Measurements from ENCODE around the gene TAS1R1. TPM values are rescaled to one million over a fixed set of nuclear protein-coding genes. Genes with fewer than 3 reads are reported as not detected.
"Not testable (repeated sequence)": the region's sequence is repeated elsewhere in the genome, so short reads cannot be mapped to it uniquely, and the experiment has no call there.

The TAS1R1 gene
- total RNA-seq, 2 experiments from 2014 or later, result not detected

DNA sequence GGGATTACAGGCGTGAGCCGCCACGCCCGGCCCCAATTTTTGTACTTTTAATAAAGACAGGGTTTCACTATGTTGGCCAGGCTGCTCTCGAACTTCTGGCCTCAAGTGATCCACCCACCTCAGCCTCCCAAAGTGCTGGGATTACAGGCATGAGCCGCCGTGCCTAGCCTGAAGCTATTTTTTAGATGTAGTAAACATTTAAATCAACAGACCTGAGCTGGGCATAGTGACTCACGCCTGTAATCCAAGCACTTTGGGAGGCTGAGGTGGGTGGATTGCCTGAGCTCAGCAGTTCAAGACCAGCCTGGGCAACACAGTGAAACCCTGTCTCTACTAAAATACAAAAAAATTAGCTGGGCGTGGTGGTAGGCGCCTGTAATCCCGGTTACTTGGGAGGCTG lies 4.1 kb downstream of the TAS1R1 start:
- POLR2A ChIA-PET, CTCF ChIA-PET: not testable (repeated sequence)

DNA sequence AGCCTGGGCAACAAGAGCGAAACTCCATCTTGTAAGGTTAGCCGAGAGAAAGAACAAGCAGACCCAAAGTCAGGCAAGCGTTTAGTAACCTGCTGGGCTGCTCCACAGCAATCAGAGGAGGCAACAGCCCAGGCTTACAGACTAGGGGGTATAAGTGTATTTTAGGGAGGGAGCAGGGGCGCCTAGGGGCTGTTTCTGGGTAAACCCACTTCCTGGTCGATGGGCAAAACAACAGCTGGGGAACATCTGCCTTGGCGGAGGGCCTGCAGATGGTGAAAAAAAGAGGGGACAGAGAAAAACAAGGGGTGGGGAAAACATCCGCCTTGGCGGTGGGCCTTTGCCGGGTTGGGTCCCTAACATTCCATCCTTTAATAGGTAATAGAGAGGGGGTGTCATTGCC lies 5.2 kb downstream of the TAS1R1 start:
- CTCF ChIA-PET, result interaction anchor here (1.1 kb wide), 1 partner anchor 75 kb away, joined by 4 read pairs; no protein-coding TSS in a partner anchor
- POLR2A ChIA-PET, result no interaction called here

- ChIA-PET POLR2A (no interaction called here), CTCF (no interaction called here)
Observed at GRCh38 chr1:6569033-6569432, 13.9 kb downstream of the TAS1R1 start.

DNA sequence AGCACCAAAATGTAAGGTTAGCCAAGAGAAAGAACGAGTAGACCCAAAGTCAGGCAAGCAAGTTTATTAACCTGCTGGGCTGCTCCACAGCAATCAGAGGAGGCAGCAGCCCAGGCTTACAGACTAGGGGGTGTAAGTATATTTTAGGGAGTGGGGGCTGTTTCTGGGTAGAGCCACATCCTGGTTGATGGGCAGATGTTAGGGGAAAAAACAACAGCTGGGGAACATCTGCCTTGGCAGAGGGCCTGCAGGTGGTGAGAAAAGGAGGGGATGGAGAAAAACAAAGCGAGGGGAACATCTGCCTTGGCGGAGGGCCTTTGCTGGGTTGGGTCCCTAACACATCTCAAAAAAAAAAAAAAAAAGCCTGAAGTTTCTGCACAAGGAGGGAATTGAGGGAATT lies 15.0 kb downstream of the TAS1R1 start:
- ChIA-PET CTCF (interaction anchor here (1.6 kb wide), 1 partner anchor 16 kb away, joined by 6 read pairs; the partner anchor contains the start of genes NOL9 and TAS1R1), POLR2A (interaction anchor here (0.6 kb wide), 1 partner anchor 125 kb away, joined by 4 read pairs; no protein-coding TSS in a partner anchor)

GRCh38 chr1:6570987-6571386 lies 15.9 kb downstream of the TAS1R1 start:
- POLR2A ChIA-PET, result no interaction called here

DNA sequence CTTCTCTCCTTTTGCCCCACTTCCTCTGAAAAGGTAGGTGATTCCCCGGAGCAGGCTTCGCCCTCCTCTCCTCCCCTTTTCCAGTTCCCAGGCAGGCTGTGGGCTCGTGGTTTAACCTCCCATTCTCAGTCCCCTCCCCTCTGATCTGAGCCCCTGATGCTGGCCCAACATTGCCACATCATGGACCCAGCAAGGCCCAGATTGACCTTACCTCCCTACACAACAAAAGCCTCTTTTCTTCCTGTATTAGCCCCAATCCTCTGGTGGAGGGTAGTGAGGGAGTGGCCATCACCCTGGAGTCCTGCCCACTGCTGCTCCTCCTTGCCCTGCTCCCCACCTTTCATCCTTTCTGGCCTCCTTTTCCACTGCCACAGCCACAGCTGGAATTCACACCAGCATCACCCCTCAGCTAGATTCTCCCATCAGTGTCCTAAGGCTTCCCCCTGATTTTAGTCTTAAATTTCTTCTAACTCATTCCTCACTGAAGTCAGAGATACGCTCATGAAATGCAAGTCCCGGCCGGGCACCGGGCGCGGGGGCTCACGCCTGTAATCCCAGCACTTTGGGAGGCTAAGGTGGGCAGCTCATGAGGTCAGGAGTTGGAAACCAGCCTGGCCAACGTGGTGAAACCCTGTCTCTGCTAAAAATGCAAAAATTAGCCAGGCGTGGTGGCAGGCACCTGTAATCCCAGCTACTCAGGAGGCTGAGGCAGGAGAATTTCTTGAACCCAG lies 17.7 kb downstream of the TAS1R1 start:
- ChIA-PET CTCF (interaction anchor here (0.8 kb wide), 1 partner anchor 62 kb away, joined by 3 read pairs; no protein-coding TSS in a partner anchor), POLR2A (interaction anchor here (1.0 kb wide), 1 partner anchor 18 kb away, joined by 3 read pairs; the partner anchor contains the start of gene TAS1R1)

More at GRCh38 chr1:6570987-6571386, 15.9 kb downstream of the TAS1R1 start:
- CTCF ChIA-PET, result interaction anchor here (1.6 kb wide), 1 partner anchor 16 kb away, joined by 6 read pairs; the partner anchor contains the start of genes NOL9 and TAS1R1

DNA sequence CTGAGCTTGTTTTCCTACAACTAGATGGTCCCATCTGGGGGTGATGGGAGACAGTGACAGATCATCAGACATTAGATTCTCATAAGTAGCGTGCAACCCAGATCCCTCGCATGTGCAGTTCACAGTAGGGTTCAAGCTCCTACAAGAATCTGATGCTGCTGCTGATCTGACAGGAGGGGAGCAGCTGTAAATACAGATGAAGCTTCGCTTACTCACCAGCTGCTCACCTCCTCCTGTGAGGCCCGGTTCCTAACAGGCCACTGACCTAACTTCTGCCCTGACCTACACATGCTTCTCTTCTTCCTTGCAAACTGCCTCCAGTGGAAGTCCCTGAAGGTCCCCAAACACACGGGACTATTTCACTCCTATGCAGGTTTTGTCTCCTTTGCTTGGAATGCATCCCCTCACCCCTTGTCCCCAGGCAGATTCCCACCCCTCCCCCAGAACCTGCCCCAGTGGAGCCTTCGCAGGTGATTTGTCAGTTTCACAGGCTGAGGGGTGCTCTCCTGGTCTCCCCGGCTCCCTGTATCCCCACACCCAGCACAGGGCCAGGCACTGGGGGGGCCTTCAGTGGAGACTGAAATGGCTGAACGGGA lies 19.0 kb downstream of the TAS1R1 start:
- POLR2A ChIA-PET, result no interaction called here
- CTCF ChIA-PET, result interaction anchor here (0.6 to 0.8 kb wide), 2 partner anchors 60 to 126 kb away, joined by 3 read pairs; no protein-coding TSS in a partner anchor

DNA sequence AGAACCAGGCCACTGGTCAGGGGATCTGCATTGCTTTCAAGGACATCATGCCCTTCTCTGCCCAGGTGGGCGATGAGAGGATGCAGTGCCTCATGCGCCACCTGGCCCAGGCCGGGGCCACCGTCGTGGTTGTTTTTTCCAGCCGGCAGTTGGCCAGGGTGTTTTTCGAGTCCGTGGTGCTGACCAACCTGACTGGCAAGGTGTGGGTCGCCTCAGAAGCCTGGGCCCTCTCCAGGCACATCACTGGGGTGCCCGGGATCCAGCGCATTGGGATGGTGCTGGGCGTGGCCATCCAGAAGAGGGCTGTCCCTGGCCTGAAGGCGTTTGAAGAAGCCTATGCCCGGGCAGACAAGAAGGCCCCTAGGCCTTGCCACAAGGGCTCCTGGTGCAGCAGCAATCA lies 19.7 kb downstream of the TAS1R1 start:
- ChIA-PET POLR2A (interaction anchor here (0.6 kb wide), 1 partner anchor 51 kb away, joined by 3 read pairs; no protein-coding TSS in a partner anchor), CTCF (interaction anchor here (1.0 kb wide), 1 partner anchor 9 kb away, joined by 3 read pairs; no protein-coding TSS in a partner anchor)

DNA sequence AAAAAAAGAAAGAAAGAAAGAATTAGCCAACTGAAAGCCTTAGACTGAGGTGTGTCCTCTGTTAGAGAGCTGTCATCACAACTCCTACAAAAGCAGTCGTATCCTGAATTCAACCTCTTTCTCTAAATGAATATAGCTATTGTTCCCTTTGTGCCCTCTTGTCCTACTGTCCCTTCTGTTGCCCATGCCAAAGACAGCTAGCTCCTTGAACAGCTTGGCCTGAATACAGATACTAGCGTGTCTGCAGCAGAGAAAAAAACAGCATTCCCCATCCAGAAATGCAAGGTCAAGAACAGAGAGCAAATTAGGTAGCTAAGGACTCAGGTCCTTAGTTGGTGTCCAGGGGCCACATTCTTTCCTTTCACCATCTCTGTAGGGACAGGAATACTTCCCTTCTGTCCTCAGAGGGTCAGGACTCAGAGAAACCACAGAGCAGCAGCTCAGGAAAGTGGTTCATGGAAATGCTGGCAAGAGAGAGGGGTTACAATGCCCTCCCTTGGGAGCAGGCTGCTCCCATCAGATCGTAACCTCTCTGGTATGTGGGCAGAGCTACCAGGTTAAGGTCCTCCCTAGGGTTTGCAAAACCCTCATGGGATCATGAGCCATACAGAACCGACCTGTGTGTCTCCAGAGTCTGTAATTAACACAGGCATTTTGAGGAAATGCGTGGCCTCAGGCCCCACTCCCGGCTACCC lies 22.9 kb downstream of the TAS1R1 start:
- POLR2A ChIA-PET, result interaction anchor here (0.5 kb wide), 1 partner anchor 35 kb away, joined by 3 read pairs; no protein-coding TSS in a partner anchor
- CTCF ChIA-PET, result interaction anchor here (1.5 to 1.6 kb wide), 2 partner anchors 23 to 24 kb away, joined by 4 to 5 read pairs; partner anchors contain the start of genes NOL9 and TAS1R1

DNA sequence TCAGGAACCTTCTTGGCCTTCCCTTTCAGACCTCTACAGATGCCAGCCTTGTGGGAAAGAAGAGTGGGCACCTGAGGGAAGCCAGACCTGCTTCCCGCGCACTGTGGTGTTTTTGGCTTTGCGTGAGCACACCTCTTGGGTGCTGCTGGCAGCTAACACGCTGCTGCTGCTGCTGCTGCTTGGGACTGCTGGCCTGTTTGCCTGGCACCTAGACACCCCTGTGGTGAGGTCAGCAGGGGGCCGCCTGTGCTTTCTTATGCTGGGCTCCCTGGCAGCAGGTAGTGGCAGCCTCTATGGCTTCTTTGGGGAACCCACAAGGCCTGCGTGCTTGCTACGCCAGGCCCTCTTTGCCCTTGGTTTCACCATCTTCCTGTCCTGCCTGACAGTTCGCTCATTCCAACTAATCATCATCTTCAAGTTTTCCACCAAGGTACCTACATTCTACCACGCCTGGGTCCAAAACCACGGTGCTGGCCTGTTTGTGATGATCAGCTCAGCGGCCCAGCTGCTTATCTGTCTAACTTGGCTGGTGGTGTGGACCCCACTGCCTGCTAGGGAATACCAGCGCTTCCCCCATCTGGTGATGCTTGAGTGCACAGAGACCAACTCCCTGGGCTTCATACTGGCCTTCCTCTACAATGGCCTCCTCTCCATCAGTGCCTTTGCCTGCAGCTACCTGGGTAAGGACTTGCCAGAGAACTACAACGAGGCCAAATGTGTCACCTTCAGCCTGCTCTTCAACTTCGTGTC lies 23.7 kb downstream of the TAS1R1 start:
- CTCF ChIA-PET, result interaction anchor here (1.5 to 1.6 kb wide), 2 partner anchors 24 to 25 kb away, joined by 4 to 5 read pairs; partner anchors contain the start of genes NOL9 and TAS1R1
- POLR2A ChIA-PET, result interaction anchor here (0.5 kb wide), 1 partner anchor 36 kb away, joined by 3 read pairs; no protein-coding TSS in a partner anchor

DNA sequence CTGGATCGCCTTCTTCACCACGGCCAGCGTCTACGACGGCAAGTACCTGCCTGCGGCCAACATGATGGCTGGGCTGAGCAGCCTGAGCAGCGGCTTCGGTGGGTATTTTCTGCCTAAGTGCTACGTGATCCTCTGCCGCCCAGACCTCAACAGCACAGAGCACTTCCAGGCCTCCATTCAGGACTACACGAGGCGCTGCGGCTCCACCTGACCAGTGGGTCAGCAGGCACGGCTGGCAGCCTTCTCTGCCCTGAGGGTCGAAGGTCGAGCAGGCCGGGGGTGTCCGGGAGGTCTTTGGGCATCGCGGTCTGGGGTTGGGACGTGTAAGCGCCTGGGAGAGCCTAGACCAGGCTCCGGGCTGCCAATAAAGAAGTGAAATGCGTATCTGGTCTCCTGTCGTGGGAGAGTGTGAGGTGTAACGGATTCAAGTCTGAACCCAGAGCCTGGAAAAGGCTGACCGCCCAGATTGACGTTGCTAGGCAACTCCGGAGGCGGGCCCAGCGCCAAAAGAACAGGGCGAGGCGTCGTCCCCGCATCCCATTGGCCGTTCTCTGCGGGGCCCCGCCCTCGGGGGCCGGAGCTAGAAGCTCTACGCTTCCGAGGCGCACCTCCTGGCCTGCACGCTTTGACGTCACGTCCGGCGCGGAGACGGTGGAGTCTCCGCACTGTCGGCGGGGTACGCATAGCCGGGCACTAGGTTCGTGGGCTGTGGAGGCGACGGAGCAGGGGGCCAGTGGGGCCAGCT lies 24.4 kb downstream of the TAS1R1 start, which contains the start of gene ZBTB48:
ZBTB48 (plus strand) TSS at position 621 of the 745 bp plus-strand sequence. CDS start 616 bp downstream, outside the sequence.
- ChIA-PET CTCF (interaction anchor here (0.8 to 1.2 kb wide), 2 partner anchors 23 to 373 kb away, joined by 3 to 4 read pairs; partner anchors contain the start of genes KLHL21 and RNF207), POLR2A (interaction anchor here (0.5 to 2.6 kb wide), 6 partner anchors 12 to 1505 kb away, joined by 3 to 15 read pairs (median 4); partner anchors contain the start of genes CAMTA1 and KLHL21)

GRCh38 chr1:6580119-6580592 lies 25.0 kb downstream of the TAS1R1 start:
- POLR2A ChIA-PET, result interaction anchor here (0.7 to 2.6 kb wide), 5 partner anchors 11 to 1505 kb away, joined by 3 to 15 read pairs (median 3); partner anchors contain the start of genes CAMTA1 and KLHL21
- CTCF ChIA-PET, result interaction anchor here (0.7 to 1.2 kb wide), 4 partner anchors 18 to 374 kb away, joined by 3 to 4 read pairs (median 4); partner anchors contain the start of genes KLHL21 and RNF207

DNA sequence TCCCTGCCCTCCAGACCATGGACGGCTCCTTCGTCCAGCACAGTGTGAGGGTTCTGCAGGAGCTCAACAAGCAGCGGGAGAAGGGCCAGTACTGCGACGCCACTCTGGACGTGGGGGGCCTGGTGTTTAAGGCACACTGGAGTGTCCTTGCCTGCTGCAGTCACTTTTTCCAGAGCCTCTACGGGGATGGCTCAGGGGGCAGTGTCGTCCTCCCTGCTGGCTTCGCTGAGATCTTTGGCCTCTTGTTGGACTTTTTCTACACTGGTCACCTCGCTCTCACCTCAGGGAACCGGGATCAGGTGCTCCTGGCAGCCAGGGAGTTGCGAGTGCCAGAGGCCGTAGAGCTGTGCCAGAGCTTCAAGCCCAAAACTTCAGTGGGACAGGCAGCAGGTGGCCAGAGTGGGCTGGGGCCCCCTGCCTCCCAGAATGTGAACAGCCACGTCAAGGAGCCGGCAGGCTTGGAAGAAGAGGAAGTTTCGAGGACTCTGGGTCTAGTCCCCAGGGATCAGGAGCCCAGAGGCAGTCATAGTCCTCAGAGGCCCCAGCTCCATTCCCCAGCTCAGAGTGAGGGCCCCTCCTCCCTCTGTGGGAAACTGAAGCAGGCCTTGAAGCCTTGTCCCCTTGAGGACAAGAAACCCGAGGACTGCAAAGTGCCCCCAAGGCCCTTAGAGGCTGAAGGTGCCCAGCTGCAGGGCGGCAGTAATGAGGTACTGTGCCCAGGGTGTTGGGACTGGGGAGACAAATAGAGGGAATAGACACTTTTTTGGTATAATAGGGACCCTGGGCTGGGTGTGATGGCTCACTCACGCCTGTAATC lies 25.7 kb downstream of the TAS1R1 start:
- ChIA-PET CTCF (interaction anchor here (0.7 to 1.3 kb wide), 4 partner anchors 18 to 72 kb away, joined by 4 read pairs; partner anchors contain the start of gene KLHL21), POLR2A (interaction anchor here (1.1 to 2.6 kb wide), 3 partner anchors 10 to 21 kb away, joined by 3 to 15 read pairs (median 4); partner anchors contain the start of gene KLHL21)

DNA sequence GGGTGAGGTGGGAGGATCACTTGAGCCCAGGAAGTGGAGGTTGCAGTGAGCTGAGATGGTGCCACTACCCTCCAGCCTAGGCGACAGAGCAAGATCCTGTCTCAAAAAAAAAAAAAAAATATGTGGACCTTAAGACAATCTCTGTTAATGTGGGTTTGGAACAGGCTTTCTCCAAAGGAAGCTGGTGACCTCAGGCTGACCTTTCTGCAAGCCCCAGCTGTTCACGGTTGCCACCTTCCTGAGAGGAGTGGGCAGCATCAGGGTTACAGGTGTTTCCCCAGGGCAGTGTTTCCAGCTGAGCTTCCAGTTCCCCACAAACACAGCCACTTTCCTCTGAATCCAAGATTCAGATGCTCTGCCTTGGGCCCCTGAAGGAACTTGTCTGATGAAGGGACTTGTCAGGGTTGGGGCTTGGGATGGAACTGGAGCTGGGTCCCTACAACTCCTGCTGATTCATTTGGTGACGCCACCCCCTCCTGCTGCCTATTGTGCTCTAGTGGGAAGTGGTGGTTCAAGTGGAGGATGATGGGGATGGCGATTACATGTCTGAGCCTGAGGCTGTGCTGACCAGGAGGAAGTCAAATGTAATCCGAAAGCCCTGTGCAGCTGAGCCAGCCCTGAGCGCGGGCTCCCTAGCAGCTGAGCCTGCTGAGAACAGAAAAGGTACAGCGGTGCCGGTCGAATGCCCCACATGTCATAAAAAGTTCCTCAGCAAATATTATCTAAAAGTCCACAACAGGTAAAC lies 26.6 kb downstream of the TAS1R1 start:
- ChIA-PET CTCF (interaction anchor here (1.3 kb wide), 1 partner anchor 51 kb away, joined by 4 read pairs; no protein-coding TSS in a partner anchor), POLR2A (interaction anchor here (1.1 to 2.6 kb wide), 2 partner anchors 10 to 20 kb away, joined by 3 to 15 read pairs; partner anchors contain the start of gene KLHL21)

DNA sequence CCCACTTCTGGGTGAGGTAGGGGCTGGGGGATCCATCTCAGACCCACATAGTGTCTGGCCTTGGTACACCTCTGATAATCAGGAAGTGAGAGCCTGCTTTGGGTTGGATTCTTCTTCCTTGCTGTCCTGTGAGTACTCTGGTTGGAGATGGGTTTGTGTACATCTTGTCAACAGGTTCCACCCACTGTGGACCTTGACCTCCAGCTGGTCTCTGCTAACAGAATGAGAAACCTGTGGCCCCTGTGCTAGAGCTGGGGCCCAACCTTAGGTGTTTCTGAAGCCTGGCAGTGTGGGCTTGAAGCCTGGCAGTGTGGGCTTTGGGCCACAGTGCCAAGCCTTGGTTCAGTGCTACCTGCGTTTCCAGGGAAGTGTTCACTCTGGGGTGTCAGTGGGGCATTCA lies 27.3 kb downstream of the TAS1R1 start:
- POLR2A ChIA-PET, result no interaction called here
- CTCF ChIA-PET, result no interaction called here

Data from activated CD8-positive, alpha-beta memory T cell treated with anti-CD3 and anti-CD28 coated beads for 36 hours (primary cell).